Pulmonary artery endothelial cell (primary cell): ENCODE data around the gene SPRR1B. TPM values are rescaled to one million over a fixed set of nuclear protein-coding genes. Genes with fewer than 3 reads are reported as not detected.
"Not testable (repeated sequence)": the region's sequence is repeated elsewhere in the genome, so short reads cannot be mapped to it uniquely, and the experiment has no call there.

Experiments used
- DNase-seq: peaks from one replicate; pipeline ENCODE4 v3.0.0-alpha.2; 2011; ENCODE audit warnings: low read depth, low spot score
- total RNA-seq: library from RNA; depleted of rRNA; stranded (reverse); fragments of >200 nt; gene quantifications from 2 replicates; pipeline ENCODE4 v1.2.3, GENCODE V29; 2014

The SPRR1B gene
- not detected in 2 replicates for total RNA-seq

GRCh38 chr1:153030895-153031294 lies at the start of gene SPRR1B:
SPRR1B (plus strand) TSS chr1:153031203; CDS start chr1:153032346, 1,143 bp downstream.
- DNase-seq: no peak

GRCh38 chr1:152982076-152982475 lies 48.9 kb upstream of the SPRR1B start:
- no peak for DNase-seq

GRCh38 chr1:152983234-152983633 lies 47.8 kb upstream of the SPRR1B start:
- DNase-seq: no peak

- no peak for DNase-seq
Observed at GRCh38 chr1:152983743-152984142, 47.3 kb upstream of the SPRR1B start, which contains the start of gene SPRR1A. SPRR1A (plus strand) TSS chr1:152984081; CDS start chr1:152985231, 1,150 bp downstream.

- no peak for DNase-seq
Observed at GRCh38 chr1:152986578-152986977, 44.4 kb upstream of the SPRR1B start.

GRCh38 chr1:152993186-152993585 lies 37.8 kb upstream of the SPRR1B start:
- no peak for DNase-seq

- DNase-seq: no peak
Observed at GRCh38 chr1:152995842-152996241, 35.2 kb upstream of the SPRR1B start.

- no peak for DNase-seq
Observed at GRCh38 chr1:152996633-152997400, 34.2 kb upstream of the SPRR1B start.

GRCh38 chr1:152997901-152998300 lies 33.1 kb upstream of the SPRR1B start:
- no peak for DNase-seq

- DNase-seq: no peak
Observed at GRCh38 chr1:152998476-152998875, 32.5 kb upstream of the SPRR1B start.

GRCh38 chr1:152999818-153000217 lies 31.2 kb upstream of the SPRR1B start:
- DNase-seq: no peak

- no peak for DNase-seq
Observed at GRCh38 chr1:153000294-153000693, 30.7 kb upstream of the SPRR1B start.

- no peak for DNase-seq
Observed at GRCh38 chr1:153001382-153001781, 29.6 kb upstream of the SPRR1B start, which contains the start of gene SPRR3. SPRR3 (plus strand) TSS chr1:153001749; CDS start chr1:153003021, 1,272 bp downstream.

GRCh38 chr1:153011235-153011758 lies 19.7 kb upstream of the SPRR1B start:
- DNase-seq: not testable (repeated sequence)

- DNase-seq: not testable (repeated sequence)
Observed at GRCh38 chr1:153021829-153022228, 9.2 kb upstream of the SPRR1B start.

GRCh38 chr1:153022340-153022739 lies 8.7 kb upstream of the SPRR1B start:
- not testable (repeated sequence) for DNase-seq

GRCh38 chr1:153023109-153023508 lies 7.9 kb upstream of the SPRR1B start:
- no peak for DNase-seq

- DNase-seq: no peak
Observed at GRCh38 chr1:153024413-153024812, 6.6 kb upstream of the SPRR1B start.

GRCh38 chr1:153025797-153026196 lies 5.2 kb upstream of the SPRR1B start:
- no peak for DNase-seq

- no peak for DNase-seq
Observed at GRCh38 chr1:153028766-153029165, 2.2 kb upstream of the SPRR1B start.

GRCh38 chr1:153032073-153032472 lies 1.1 kb downstream of the SPRR1B start:
- DNase-seq: no peak

- no peak for DNase-seq
Observed at GRCh38 chr1:153032677-153033308, 1.8 kb downstream of the SPRR1B start.
